Colonic mucosa (tissue), 4 donors: Measurements from ENCODE around the gene PHF13. TPM values are rescaled to one million over a fixed set of nuclear protein-coding genes. Genes with fewer than 3 reads are reported as not detected.

Source experiments
- DNase-seq: peaks from one replicate; pipeline ENCODE4 v3.0.0-alpha.2; 2020
- H3K27ac ChIP-seq: fragments of 200-600 bp; one replicate; pipeline ENCODE4 v1.8.0; 2021
- H3K27me3 ChIP-seq: fragments of 200-600 bp; one replicate; pipeline ENCODE4 v1.8.0; 2021
- H3K36me3 ChIP-seq: fragments of 200-600 bp; one replicate; pipeline ENCODE4 v1.8.0; 2021
- H3K4me1 ChIP-seq: fragments of 200-600 bp; one replicate; pipeline ENCODE4 v1.8.0; 2021; ENCODE audit warnings: mild to moderate bottlenecking
- H3K4me3 ChIP-seq: fragments of 200-600 bp; one replicate; pipeline ENCODE4 v1.8.0; 2021
- H3K9ac ChIP-seq, 2 donors: one replicate each; pipeline ENCODE4 v1.7.0; 2013; ENCODE audit warnings: control low read depth in 2 of 2, low read depth in 2 of 2, low read length in 2 of 2
- H3K9me3 ChIP-seq: fragments of 200-600 bp; one replicate; pipeline ENCODE4 v1.8.0; 2021
- CTCF ChIP-seq: fragments of 200-600 bp; IDR thresholded peaks from one replicate; pipeline ENCODE4 v1.8.0; 2022; ENCODE audit warnings: antibody characterized with exemption, mild to moderate bottlenecking
- intact Hi-C: fragments of 100-400 bp; cut with DNase I; formaldehyde crosslinking; loops from one replicate; pipeline ENCODE4 v1.14.1; 2022
- total RNA-seq, 2 donors: library from RNA; stranded (reverse); fragmentation: NEBNext Ultra II Directional in 1 of 2; extraction: Animal tissue kit (Norgen Biotek cat#: 25700) in 1 of 2; gene quantifications; one replicate each; pipeline ENCODE4 v1.2.1, GENCODE V29; 2021
- donor health status: healthy.
- donor health status: DM: no; HTN: no; CAD: no.
- donor health status: DM: no; HTN: no; CAD: no.

Gene PHF13
- total RNA-seq, 2 donors from 2014 or later = 8.0 to 13.4 TPM

DNA sequence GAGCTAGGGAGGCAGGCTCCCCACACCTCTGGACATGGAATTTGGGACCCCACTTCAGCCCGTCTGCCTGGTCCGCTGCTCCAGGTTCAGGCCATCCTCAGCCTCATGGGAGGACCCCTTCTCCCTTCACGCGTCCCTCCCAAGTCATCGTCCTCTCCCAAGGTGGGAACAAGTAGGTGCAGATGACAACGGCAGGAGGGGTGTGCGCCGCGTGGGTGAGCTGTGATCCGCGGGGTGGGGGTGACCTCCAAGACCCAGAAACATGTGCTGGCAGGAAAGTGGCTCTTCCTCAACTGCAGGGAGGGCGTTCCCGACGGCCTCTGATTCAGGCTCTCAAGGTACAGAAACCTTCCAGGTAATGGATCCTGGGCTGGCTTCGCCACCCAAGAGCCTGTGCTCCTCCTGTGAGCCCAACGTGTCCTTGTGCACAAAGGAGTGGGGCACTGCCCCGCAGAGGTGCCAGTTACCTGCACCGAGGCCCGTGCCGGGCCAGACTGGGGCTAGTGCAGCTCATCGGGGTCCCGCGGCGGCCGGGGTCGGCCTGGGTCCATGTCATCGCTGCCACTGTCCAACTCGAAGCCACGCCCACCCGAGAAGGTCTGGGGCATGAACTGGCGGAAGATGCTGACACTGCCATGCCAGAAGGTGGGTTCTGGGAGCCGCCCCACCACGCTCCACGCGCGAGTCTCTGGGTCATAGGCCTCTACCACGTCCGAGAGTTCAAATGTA is 20.5 kb upstream of the PHF13 start:
- DNase-seq = no peak
- Histone ChIP-seq H3K4me1 (peaks cover 4% of the 10 kb centered on the region), H3K9me3 (no peaks in the 10 kb centered on the region), H3K9ac (no peak overlapping the region), H3K27me3 (no peaks in the 10 kb centered on the region), H3K4me3 (no peak overlapping the region), H3K36me3 (no peaks in the 10 kb centered on the region), H3K27ac (no peak overlapping the region)
- intact Hi-C loops = no loop called here
- no peak for TF ChIP-seq CTCF

DNA sequence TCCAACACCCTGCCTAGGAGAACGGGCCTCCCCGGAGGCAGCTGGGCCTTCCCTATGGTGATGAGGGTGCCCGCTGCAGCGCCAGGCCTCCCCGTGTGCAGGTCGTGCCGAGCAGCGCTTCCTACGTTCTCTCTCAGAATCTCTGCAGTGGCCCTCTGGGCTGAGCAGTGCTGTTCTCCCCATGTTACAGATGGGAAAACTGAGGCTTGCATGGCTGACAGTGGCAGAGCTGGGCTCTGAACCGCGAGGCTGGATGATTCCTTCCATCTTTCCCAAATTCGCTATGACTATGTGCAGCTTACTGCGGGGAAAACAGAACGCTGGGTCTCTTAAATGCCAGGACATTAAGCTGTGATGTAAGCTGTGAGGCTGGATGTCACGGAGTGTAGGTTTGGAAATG is 19.7 kb upstream of the PHF13 start:
- Histone ChIP-seq H3K36me3 (no peaks in the 10 kb centered on the region), H3K9ac (no peak overlapping the region), H3K4me1 (peaks cover 4% of the 10 kb centered on the region), H3K27me3 (no peaks in the 10 kb centered on the region), H3K9me3 (no peaks in the 10 kb centered on the region), H3K27ac (no peak overlapping the region), H3K4me3 (no peak overlapping the region)
- DNase-seq = no peak
- intact Hi-C loops = no loop called here
- TF ChIP-seq CTCF = no peak

DNA sequence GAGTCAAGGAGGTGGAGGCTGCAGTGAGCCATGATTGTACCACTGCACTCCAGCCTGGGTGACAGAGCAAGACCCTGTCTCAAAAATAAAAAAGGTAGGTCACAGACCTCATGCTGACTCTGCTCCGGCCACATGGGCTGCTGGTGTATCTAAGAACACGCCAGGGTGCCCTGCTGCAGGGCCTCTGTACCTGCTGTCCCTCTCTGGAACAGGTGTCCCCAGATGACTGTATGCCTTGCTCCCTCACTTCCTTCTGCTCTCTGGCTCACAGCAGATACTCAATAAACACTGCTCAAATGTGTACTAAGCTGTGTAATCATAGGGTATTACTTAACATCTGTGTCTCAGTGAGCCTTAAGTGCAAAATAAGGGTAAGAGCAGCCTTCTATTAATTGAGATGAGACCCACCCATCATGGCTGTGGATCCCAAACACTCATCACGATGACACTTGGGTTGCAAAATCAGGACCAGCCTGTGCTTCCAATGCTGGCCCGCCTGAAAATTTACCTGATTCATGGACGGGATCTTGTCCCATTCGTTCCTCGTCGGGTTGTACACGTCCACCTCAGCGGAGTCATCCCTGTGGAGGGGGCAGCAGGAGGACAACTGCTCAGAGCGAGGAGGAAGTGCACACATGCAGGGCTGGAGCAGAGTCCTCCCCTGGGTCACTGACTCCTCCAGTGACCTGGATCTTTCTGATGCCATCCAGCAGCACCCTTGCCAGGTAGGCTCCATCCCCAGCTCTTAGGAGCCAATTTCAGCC is 18.4 kb upstream of the PHF13 start:
- intact Hi-C loops = no loop called here

GRCh38 chr1:6596351-6596750 is 17.2 kb upstream of the PHF13 start:
- Histone ChIP-seq H3K4me1 (peaks cover 10% of the 10 kb centered on the region), H3K36me3 (no peaks in the 10 kb centered on the region), H3K9me3 (no peaks in the 10 kb centered on the region), H3K9ac (no peak overlapping the region), H3K27me3 (no peaks in the 10 kb centered on the region), H3K27ac (no peak overlapping the region), H3K4me3 (no peak overlapping the region)
- intact Hi-C loops = no loop called here
- no peak for DNase-seq
- TF ChIP-seq CTCF = no peak

More for the DNA sequence above, 18.4 kb upstream of the PHF13 start:
- DNase-seq = no peak
- H3K9me3 ChIP-seq = no peaks in the 10 kb centered on the region
- H3K27me3 ChIP-seq = no peaks in the 10 kb centered on the region
- H3K27ac ChIP-seq = no peak overlapping the region
- no peak overlapping the region for H3K9ac ChIP-seq
- H3K4me3 ChIP-seq = no peak overlapping the region
- H3K36me3 ChIP-seq = no peaks in the 10 kb centered on the region
- H3K4me1 ChIP-seq = peaks cover 5% of the 10 kb centered on the region
- TF ChIP-seq CTCF = no peak

- Histone ChIP-seq H3K36me3 (no peaks in the 10 kb centered on the region), H3K4me3 (no peak overlapping the region), H3K4me1 (peaks cover 10% of the 10 kb centered on the region), H3K9me3 (no peaks in the 10 kb centered on the region), H3K9ac (no peak overlapping the region), H3K27ac (no peak overlapping the region), H3K27me3 (no peaks in the 10 kb centered on the region)
- intact Hi-C loops = no loop called here
- DNase-seq = no peak
- no peak for TF ChIP-seq CTCF
These were observed 16.4 kb upstream of the PHF13 start for GRCh38 chr1:6596886-6597776.
